HG02884 (cell line): Measurements from ENCODE around the gene SDCCAG8.

Source experiments
- ATAC-seq: cut with Tn5 transposase; IDR thresholded peaks from one replicate; pipeline ENCODE4 v1.9.1; 2021; ENCODE audit warnings: mild to moderate bottlenecking, moderate library complexity; ENCODE audit not compliant: unreplicated experiment

Gene SDCCAG8

DNA sequence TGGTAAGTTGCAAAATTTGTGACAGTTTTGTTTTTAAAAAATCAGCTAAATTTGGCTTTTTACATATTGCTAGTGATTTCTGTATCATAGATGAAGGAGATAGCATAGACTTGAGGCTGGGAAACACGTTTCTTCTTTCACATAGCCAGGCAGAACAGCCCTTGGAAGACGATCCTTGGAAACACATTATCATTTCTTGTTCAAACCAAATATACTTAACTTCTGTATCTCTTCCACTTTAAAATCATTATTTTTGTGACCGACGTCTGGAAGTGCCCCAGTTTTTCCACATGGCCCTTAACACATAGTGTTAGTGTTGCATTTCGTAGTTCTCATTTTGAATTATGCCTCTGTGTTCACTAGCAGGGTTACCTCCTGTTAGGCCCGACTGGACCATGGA is 193.5 kb downstream of the SDCCAG8 start:
- no peak for ATAC-seq

DNA sequence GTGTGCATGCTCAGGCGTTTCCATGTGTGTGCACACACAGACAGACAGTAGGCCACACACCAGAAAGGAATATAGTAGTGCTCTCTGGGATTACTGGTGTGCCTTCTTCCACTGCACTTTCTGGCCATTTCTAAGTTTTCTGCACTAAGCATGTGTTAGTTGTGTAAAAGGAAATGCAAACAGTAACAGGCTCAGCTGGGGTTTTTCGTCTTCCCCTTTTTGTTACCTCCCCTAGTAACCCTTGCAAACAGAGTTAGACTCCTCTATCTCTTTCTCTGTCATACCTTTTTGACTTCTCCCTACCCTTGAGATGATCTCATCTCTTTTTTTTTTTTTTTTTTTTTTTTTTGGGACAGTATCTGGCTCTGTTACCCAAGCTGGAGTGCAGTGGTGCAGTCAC is 196.3 kb downstream of the SDCCAG8 start:
- no peak for ATAC-seq

DNA sequence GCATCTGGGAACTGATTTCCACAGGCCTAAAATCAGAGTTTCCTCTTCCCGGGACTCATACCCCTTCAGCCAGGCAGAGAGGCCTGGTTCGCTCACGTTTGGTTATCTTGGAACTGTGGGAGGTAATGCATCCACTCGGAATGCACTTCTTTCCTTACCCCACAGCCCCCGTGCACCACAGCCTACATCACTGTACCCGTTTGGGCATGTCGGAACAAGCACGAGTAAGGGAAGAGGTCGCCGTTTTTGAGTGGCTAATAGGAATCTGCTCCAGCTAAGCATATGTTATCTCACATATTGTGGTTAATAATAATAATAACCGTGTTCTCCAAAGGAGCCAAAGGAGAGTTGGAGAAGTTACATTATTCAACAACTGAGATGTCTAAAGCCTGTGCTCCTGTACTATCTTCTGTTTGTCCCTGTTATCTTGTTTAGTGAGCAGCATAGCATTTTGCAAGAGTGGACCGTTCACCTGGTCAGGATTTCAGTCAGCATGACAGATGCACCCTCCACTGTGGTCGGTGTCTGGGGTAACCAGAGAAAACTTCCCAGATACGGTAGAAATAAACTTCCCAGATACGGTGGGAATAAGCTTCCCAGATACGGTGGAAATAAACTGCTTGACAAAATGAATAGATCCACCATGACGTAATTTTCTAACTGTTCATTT is 198.6 kb downstream of the SDCCAG8 start:
- no peak for ATAC-seq

DNA sequence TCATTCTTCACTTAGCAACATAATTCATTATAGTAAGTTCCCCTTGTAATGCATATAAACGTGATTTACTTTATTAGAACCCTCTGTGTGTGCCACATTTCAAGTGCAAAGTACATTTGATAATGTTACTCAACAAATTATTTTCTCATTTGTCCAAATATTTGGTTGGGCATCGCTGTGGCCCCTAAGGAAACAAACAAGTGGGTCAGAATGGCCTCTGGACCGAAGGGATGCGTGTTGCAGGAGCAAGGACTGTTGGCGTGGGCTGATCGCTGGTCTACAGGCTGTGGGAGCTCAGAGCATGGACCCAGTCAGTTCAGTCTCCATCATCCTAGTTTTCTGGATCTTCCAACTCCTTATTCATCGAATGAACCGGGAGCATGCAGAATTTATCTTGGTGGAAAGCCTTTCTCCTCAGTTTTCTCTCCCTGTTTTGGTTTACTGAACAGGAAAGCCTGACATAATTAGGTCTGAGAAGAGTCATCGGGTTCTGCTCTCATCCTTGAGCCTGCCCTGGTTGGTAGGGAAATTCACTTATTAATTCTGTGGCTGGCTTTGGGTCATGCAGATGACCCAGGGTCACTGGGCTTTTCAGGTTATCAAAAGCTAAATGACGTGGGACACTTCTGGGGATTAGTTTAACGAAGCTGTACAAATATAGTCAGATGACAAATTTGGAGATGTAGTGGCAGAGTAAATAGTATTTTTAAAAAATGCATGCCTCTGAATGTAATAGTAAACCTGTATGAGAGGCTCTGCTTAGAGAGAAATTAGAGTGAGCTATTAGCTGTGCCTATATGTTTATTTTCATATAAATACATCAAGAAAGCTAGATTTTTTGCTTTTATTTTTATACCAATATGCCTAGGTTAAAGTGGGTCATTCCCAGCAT is 200.2 kb downstream of the SDCCAG8 start:
- ATAC-seq, result no peak

DNA sequence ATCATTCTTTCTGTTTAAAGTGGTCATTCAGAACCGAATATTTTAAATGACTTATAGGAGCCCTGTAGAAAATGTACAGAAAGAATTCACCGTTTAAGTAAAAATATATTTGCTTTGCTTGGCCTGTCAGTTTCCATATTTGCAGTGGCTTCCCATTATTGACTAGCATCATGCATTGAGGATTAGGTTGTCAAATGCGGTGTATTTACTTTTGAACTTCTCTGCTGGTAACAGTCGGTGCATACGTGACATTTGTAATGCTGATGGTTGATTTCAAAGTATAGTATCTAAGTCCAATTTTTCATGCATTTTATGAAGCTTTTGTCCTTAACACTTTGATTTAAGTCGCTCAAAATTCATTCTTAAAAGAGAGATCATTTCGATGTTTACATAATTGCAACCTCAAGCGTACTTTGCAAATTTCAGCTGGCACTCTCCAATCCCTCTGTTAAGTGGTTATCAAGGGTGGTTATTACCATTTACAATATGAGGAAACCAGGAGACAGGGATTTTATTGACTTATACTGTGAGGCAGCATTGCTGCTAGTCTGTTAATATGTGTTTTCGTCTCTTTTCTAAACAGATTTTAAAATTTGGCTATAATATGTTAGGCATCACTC is 201.6 kb downstream of the SDCCAG8 start:
- no peak for ATAC-seq

DNA sequence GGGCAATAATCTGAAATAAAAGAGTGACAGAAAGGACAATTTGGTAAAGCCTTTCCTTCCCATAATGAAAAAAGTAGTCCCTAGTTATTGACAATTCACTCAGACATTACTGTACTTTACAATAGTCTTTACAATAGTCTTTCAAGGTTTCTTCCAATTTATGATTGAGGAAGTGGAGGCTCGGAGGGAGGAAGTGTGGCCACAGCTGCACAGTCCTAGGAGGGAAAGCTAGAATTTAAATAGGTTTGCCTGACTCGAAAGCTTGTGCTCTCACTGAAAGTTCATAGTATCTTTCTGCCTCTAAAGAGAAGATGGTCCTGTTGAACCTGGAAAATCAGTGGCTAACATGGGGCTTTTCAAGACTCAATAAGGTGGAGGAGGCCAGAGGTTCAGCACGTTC is 203.2 kb downstream of the SDCCAG8 start:
- no peak for ATAC-seq

DNA sequence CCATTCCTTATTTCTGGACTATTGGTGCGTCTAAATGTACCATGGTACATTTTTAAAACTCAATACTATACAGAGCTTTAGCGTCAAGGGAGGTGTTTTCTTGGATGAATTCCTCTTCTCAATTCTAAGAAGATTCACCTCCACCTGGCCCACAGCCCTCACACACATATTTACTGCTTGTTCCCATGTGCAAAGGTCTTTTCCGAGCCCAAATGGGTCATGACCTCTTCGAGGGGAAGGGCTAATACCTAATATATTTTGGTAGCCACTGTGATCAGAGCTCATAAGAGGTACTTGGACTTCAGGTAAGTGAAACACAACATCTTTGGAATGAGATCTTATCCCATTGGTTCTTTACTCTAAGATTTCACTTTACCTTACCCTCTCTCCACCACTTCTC is 205.9 kb downstream of the SDCCAG8 start:
- ATAC-seq, result no peak

DNA sequence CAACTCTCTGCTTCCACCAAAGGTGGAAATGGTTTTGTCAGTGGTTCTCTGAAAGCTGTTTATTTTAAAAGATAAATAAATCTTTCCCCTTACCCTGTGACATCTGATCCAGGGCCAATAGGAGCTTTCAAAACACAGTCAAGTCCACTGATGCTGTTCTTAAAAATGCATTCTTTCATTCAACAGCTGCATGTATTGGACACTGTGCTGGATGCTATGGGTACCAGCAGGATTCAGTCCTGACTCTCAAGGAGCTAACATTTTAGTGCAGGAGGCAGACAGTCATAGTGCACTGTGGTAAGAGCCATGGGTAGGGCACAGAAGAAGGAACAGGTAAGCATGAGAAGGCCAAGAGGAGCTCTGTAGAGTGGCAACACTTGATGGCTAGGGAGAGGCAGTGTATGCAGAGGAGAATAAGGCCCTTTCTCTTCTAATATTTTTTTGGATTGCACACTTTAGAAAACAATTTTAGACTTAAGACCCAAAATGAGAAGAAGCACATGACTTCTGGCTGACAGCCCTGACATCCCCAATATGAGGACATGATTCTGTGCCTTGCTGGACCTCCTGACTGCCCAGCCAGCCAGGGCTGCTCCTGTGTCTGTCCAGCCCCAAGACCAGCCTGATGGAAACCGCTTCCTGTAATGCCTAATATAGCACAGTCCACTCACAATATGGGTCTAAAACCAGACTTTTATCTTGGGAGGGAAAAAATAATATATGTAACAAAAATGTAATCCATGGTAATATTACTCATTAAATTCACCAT is 207.3 kb downstream of the SDCCAG8 start:
- no peak for ATAC-seq

DNA sequence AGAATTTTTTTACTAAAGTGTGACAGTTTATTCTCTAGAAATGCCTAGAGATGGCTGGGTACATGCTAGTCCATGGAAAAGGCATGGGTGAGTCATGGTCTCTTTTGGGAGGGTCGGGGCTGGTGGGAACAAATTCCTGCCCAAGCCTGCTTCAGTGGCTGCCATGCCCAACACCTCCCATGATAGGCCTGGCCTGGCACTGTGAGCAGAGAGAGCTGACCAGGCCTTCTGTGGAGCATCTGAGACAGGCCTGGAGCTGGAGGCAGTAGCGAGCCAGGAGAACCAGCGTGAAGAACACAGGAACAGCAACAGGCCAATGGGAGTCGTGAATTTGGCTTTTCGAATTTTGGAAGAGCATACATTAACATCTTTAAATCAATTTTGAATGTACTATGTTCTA is 209.2 kb downstream of the SDCCAG8 start:
- ATAC-seq, result no peak

DNA sequence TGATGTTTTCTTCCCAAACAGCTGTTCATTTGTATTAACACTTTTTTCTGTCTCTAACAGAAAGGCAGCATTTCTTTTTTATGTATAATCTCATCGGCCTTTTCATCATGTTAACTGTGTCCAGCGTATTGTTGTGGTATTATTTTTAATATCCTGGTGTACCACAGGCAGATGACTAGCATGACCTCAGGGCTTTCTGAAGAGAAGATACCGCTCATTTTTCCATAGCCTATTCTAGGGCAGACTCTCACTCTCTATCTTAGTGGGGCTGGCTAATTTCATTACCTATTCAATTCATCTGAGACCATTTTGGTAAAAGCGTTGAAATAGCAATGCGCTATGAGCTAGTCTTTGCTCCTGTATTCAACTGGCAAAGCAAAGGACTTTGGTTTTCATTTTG is 209.9 kb downstream of the SDCCAG8 start:
- peak; percentile 48 for ATAC-seq

DNA sequence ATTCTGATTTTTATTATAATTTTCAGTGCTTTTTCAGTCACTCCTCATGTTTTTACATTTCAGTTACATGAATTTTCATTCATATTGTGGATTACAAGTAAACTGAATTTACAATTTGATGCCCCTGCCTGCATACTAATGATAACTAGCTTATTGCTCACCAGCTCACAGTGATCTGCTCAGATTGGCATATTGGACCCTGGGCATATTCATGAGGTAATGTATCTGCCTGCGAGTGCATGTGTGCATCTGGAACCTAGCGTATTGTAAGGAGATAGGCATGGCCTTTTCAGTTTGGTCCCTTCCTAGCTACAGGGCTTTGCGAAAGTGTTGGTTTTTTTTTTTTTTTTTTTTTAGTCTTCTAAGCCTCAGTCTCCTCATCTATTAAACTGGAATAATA is 213.7 kb downstream of the SDCCAG8 start:
- ATAC-seq, result no peak

DNA sequence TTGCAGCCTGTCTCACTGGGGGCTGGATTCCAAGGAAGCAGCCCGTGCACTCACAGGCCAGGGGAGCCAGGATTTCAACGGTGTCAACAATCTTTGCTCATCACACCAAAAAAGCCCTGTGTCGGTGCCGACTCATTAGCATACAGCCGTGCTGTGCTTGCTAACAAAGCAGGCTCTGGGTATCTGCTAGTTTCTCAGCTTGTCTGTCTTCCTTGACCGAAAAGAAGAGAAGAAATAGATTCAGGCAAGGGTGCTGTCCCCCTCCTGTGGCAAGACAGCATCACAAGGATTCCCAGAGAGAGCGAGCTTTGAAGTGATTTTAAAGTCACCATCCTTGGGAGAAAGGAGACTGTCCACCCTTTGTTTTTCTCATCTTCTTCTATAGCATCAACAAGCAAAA is 214.7 kb downstream of the SDCCAG8 start:
- ATAC-seq, result no peak

DNA sequence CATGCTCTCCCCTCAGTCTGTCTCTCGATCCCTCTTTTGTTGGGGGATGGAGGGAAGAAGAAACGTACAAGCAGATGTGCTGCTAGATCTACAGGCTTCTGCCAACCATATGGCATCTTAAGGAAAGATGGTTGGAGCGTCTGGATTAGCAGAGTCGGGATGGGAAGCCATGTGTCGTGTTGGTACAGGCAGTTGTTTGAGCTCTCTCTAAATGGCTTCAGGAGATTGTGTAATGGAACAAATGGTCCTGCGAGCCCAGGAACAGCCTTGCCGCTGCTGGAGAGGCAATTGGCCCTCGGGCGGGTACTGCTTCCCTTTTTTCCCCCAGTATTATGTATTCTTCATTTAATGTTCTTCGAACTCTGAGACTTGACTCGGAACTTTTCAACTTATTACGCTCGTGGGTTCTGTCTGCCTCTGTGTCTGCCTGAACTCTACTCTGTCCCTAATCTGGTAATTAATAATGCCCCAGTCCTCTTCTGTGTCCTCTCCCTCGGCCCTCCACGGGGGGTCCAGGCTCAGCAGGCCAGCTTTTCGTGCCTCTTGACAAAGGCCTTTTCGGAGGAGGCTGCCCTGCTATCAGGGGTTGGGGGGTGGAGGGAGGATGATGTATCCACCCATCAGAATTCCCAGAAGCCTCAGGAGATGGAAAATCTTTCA is 215.3 kb downstream of the SDCCAG8 start:
- no peak for ATAC-seq

DNA sequence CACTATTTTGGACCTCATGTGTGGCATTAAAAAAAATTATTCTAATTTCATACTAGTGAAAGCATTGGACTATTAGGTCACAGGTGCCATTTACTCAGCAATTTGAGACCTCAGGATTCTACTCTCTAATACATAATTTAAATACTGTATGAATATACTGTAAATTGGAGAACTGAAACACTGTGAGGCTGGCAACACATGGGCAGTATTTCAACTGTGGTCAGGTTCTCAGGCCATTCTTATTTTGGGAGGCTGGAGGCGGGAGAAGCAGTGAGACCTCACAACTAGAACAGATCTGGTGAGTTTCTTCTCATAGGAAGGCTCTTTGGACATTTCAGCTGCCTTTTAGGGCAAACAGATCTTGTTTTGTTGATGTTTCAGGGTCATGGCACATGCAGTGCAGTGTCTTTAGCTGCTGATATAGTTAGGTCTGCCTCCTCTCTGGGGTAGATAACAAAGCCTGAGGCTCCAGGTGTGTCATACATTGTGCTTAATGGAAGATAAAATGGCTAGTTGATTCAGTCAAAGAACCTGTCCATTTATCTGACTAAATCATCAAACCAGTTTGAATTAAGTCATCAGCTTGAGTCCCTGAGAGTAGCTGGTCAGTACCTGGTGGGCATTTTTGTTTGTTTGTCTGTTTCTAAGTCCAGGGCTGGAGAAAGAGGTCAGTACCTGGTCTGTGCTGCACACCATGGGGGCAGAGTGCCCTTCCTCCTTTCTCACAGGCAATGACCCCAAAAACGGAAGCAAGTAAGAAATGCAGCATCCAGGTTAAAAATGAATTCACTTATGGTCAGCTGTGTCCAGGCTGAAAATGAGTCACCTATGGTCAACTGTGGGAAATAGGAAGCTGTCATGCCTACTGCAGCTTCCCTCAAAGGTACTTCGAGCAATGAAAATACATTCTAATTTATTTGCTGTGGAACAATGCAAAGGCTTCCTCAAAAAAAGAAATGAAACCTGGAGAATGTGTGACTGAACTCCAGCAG is 216.2 kb downstream of the SDCCAG8 start:
- peak; percentile 77 for ATAC-seq

DNA sequence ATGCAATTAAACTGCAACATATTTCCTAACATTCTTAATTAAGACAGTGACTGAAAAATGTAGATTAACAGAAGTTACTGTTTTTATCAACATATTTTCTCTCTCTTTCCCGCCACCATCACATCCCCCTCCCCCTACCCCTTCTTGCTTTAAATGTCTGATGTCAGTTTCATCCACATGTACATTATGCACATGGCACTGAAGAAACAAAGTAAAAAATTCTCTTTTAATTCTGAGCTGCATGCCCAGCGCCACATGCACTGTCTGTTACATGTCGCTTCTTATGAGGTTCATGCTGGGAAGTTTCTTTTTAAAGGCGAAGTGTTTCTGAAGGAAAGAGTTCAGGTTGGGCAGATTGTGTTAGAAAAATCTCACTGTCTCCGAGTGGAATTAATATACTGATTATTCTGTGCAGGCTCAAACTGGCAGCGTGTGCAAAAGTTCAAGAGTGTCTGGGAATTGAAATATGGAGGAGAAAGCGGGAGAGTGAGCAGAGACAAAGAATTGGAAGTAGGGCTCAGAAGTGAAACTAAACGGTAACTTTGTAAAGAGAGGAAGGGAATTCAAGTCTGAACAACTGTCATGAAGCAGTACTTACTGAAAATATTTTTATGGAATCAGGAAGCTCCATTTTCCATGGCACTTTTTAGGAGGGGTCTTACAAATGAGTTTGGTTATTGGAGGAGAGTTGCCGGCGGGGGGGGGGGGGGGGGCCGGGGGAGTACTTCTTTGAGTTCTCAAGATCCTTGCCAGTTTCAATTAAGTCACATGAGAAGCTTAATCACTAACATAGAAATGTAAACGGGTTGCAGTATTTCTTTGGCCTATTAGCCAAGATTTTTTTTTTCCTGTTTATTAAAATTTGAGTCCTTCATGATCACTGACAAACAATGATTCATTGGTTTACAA is 217.6 kb downstream of the SDCCAG8 start:
- no peak for ATAC-seq

DNA sequence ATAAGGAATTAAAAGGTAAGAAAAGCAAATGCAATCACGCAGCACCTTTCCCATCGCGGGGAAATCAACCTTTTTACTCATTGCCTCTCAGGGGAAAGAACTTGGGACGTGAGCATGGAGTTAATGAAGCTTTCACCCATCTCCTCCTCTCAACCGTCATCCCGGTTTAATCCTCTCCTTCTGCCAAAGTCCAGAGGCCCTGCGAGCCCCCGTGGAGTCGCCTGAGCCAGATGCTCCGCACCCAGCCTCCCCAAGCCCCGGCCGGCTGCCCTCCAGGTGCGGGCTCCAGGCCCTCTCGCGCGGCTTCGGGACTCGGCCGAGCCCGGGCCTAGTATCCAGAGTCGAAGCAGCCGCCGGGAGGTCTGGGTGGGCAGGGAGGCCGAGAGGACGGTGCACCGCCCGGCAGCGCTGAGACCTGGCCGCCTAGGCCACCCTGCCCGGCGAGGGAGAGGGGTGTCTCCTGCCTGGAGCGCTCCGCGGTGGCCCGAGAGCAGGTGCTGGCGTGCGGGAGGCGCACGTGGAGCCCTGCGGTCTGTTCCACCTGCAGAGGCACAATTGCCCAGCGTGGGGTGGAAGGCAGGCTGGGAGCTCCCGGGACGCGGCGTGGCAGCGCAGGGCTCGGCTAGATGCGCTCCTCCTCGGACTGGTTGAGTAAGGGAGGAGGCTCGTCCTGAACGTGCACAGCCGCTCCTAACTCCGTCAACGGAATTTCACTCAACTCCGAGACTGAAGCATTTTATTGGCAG is 218.5 kb downstream of the SDCCAG8 start:
- ATAC-seq, result no peak

DNA sequence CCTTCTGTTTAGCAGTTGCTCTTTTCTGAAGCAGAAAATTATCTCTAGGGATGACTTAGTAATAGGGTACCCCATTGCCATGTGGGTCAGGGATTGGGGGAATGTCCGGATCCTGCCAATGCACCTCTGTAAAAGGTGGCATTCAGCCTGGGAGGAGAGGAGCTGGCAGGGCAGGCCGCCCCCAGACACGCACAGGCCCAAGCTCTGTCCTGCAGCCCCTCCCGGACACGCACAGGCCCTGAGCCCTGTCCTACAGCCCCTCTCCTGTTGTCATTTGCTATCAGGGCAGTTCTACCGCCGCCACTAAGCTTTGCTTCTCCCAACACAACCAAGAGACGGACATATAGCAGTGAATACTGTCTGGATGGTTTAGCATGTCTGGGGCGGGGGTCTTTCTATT is 219.1 kb downstream of the SDCCAG8 start:
- ATAC-seq, result no peak

DNA sequence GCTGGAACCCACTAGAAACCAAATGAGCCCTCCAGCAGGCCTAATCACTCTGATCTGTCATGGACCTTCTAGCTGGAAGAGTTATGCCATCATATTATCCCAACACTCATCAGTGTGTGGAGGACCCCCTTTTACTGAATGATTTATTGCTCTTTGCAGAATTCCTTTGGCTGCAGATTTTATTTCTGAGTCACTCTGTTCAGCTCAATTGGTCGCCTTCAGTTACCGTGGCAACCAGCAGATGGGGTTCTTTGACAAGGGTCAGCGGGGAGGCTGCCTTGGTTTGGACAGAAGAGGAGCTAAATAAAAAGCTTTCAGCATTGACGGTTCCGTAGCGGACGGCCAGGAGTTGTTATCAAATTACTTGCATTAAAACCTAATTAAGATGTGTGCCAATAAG is 220.1 kb downstream of the SDCCAG8 start:
- no peak for ATAC-seq
